Skin of body (tissue), 2 donors: ENCODE measurements around the gene MYBPC3. TPM values are rescaled to one million over a fixed set of nuclear protein-coding genes. Genes with fewer than 3 reads are reported as not detected.

Source experiments
- DNase-seq: peaks from one replicate; lab custom pipeline; 2025; lab: John Stamatoyannopoulos, UW
- total RNA-seq: library from RNA; depleted of rRNA; stranded (reverse); fragments of >200 nt; gene quantifications from one replicate; pipeline ENCODE4 v1.2.3, GENCODE V29; 2014

The MYBPC3 gene
- total RNA-seq, result 0.30 TPM

DNA sequence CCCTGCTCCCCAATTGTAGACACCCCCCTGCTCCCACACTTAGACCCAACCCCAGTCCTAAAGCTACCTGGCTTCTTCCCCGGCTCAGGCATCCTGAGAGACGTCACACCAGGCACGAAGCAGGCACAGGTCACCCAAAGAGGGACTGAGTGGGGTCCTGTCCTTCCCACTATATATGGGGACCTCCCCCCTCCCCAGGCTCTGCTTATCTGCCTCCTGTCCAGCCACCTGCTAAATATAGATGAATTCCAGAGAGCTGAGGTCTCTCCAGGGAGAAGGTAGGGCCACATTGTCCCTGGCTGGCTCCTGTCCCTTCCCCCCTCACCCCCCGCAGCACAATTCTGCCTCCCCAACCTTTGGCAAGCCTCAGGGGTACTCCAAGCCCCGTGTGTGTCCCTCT is at the start of gene MYBPC3:
Gene MYBPC3 (minus strand): TSS at position 147 of the 400 bp plus-strand sequence. CDS start 55 bp downstream, at position 92.
- no peak for DNase-seq

DNA sequence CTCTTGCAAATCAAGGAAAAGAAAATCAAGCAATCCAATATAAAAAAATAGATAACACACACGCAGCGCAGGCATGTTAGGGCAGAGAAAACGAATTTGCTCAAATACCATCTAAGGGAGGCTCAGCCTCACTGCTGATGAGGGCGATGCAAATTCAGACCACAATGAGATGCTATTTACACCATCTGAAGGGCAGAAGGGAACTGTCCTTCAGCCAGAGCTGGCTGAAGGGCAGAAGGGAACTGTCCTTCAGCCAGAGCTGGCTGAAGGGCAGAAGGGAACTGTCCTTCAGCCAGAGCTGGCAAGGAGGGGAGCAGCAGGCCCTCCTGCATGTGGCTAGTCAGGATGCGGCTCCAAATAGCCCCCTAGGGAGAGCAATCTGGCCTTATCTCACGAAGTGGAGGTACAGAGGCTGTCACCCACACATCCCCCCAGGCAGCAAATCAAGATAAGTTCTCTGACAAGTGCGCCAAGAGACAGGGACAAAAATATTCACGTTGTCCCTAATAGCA is 48.3 kb upstream of the MYBPC3 start:
- no peak for DNase-seq

DNA sequence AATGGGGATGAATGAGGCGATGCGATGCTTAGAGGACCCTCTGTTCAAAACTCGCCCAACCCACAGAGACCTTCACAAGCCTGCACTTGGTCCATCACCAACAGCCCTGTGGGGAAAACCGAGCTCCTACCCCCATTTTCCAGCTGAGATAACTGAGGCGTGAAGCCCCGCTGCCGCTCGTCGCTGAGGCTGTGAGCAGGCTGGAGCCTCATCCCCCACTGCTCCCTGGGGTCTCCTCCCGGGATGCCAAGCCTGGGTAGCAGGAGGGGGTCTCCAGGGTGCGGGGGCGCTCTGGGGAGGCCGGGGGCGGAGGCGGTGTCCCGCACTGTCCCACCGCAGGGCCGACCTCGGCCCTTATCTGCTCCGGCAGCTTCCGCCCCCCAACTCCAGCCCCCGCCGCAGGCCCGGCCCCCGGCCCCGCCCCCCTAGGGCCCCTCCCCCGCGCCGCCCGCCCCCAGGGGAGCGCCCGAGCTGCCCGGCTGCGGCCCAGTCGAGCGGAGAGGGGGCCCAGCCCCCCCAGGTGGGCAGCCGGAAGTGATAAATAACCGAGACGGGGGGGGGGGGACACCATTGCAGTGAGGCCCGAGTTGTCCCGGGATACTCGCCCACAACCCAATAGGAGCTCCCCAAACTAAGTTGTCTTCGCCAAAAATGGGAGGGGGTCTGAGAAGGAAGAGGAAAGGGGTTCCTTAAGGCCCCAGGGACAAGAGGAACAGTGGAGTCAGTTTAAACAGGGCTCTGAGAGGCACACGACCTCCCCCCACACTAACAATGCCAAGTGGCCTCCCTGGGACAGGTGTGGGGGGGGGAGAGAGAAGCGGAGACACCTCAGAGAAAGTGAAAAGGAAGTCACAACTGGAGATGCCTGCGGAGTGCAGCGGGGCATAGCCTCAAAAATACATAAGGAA is 47.6 kb upstream of the MYBPC3 start:
- no peak for DNase-seq

DNA sequence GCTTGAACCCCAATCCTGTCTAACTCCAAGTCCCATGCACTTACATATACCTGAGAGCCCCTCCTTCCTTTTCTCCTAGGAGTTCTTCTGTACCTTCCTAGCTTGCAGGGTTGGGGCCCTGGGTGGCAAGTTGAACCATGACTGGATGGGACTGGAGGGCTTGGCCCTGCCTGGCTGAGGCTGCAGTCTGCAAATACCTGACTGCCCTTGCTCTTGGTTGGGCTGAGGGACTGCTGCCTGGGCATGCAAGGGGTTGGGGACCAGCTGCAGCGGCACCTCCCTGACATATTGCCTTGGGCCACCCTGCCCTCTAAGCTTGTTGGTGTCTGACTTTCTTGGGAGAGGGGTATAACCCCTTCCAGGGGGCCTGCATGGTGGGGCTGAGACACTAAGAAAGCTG is 46.0 kb upstream of the MYBPC3 start:
- no peak for DNase-seq

DNA sequence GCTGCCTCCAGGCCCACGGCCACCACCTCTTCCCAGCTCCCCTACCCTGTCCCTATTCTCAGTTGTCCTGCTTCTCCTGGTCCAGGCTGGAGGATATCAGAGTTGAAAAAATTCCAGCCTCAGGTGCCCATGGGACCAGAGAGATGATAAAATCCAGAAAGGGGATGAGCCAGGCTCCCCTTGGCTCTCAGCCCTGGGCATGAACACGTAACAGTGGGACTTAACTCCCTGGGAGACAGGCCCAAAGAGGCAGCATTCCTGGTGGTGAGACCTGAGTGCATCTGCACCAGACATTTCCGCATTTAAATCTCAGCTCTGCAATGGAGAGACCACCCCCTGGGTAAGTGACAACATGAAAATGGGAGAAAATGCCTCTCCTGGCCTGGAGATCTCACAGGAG is 45.5 kb upstream of the MYBPC3 start:
- no peak for DNase-seq

DNA sequence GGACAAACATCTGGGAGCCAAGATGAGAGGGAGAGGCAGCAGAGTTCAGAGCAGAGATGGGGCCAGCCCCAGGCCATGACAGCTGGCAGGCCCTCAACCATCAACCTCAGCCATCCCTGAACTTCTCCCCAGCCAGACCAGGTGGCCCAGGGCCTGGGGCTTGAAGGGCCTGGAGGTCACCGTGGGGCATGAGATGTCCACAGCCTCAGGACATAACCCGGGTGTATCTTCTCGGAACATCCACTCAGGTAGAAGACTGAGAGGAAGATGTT is 43.5 kb upstream of the MYBPC3 start:
- no peak for DNase-seq

DNA sequence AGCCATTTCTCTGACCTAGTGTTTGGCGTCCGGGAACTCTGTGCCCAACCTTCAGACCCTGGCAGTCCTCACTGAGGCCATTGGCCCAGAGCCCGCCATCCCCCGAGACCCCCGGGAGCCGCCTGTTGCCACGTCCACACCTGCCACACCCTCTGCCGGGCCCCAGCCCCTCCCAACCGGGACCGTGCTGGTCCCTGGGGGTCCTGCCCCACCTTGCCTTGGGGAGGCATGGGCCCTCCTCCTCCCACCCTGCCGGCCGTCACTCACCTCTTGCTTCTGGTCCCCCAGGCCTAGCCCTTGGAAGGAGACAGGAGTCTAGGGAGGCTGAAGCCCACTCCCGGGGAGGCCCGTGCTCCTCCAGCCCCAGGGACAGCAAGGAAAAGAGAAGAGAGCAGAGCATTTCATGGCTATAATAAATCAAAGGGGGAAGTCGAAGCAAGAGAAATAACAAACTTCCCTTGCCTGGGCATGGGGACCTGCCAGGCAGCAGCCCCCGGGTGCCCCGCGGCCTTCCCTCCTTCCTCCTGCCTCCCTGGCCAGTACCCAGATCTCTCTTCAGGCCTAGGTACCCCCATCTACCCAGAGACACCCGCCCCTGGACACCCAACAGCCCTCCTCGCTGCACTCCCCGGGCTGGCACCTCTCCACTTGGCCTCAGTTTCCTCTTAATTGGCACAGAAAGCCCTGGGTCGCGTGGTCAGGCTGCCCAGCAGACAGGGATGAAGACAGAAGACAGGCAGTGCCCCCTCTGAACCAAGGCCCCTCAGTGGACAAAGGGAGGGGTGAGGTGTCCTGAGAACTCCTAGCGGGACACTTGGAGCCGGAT is 42.9 kb upstream of the MYBPC3 start:
- no peak for DNase-seq

DNA sequence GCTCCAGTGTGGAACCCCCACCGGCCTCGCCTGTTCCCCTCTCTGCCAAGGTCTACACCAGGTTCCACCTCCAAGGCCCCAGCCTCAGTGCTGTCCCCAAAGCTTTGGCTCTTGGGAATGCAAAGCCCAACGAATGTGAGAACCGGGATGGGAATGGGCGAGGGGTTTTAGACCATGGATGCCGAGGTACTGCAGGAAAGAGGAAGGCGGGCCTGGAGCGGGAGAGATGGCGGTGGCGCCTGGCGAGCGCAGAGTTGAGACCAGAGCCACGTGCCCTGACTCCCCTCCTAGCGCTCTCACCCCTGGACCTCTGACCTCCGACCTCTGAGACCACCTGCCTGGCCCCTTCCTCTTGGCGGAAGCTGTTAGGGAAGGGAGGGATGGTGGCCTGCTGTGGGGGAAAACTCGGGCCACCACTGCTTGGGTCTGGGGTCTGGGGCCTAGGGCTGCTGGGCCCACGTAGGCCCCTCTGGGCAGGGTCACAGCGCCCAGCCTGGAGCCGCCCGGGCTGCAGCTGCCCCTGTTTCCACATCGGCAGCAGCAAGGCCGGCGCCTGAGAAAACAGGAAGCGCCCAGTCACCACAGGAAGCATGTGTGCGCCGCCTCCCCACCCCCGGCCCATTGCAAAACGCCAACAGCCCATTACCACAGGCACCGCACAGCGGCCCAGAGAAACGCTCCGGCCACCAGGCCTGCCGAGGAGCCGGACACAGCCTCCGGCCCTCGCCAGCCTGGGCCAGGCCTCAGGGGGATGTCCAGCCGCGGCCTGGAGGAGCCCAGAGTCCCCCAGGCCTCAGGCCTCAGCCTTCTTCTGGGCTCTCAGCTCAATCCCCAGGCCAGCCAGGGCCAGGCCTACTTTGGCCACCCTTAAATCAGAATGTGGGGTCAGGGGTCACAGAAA is 42.1 kb upstream of the MYBPC3 start:
- DNase-seq, result no peak

DNA sequence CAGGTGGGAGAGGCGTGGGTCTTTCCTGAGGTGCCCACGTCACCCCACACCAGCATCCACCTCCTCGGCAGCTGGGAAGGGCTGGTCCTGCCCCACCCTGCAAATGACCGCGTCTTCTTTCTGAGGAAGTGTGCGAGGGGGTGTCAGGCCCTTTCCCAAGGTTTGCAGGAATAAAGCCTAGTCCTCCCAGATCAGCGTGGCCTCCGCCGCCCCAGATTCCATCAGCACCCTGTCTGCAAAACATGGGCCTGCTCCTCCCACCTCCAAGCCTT is 41.5 kb upstream of the MYBPC3 start:
- no peak for DNase-seq

DNA sequence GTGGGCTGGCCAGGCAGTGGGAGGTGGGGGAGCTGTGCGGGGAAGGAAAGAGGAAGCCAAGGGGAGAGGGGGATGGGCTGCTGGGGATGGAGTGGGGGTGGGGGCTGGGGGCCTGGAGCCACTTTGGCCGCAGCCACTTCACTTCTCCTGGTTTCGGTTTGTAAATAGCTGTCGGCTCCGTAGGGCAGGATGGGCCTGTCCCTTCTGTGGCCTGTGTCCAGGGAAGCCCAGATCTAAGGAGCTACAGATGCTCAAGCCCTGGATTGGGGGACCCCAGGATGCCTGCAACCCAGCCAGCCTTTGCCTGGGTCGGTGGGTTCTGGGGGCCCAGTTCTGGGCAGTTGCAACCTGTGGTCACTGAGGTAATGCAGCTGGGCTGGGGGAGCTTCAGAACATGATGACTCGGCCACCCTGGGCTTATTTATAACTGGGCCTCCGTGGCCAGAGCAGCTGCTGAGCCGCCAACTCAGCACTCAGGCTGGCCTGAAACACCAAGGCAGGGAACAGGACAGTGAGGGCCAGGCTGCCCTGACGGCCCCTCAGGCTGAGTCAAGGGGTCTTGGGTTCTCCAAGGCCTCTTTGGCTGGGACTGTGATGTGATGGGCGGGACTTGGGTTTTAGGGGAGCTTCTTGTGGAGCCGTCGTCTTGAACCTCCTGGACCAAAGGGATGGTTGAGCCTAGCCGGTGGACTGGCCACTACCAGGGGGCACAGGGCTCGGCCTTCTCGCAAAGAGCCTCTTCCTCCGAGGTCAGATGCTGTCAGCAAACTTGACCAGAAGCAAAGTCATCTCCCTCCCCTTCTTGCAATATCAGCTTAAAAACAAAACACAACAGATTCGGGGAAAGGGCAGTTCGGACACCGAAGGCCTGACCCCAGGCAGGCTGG is 40.9 kb upstream of the MYBPC3 start:
- no peak for DNase-seq

DNA sequence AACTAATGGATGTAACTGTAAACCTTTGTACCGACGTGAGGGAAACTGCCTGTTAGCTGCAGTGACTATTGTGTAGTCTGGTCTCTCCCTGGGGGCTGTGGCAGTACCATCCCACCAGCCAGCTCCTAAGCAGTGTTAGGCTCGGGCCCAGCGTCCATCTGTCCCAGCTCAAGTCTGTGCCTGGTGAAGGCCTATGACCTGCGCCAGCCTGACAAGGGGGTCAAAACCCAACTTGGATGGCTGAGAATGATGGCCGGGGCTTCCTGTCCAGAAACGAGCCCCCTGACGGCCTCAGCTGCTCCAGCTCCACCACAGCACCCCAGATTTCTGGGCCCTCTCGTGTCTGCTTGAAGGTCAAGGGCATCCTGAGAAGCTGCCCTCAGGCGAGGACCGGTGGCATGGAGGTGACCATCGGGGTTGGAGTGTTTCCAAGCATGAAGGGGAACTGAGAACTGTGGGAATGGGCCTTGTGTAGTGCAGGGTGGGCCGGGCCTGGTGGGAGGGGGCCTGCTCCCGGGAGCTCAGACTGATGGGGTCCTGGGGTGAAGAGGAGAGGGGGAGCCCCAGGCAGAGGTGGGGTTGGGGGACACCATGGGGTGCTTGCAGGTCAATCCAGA is 40.2 kb upstream of the MYBPC3 start:
- DNase-seq, result no peak

DNA sequence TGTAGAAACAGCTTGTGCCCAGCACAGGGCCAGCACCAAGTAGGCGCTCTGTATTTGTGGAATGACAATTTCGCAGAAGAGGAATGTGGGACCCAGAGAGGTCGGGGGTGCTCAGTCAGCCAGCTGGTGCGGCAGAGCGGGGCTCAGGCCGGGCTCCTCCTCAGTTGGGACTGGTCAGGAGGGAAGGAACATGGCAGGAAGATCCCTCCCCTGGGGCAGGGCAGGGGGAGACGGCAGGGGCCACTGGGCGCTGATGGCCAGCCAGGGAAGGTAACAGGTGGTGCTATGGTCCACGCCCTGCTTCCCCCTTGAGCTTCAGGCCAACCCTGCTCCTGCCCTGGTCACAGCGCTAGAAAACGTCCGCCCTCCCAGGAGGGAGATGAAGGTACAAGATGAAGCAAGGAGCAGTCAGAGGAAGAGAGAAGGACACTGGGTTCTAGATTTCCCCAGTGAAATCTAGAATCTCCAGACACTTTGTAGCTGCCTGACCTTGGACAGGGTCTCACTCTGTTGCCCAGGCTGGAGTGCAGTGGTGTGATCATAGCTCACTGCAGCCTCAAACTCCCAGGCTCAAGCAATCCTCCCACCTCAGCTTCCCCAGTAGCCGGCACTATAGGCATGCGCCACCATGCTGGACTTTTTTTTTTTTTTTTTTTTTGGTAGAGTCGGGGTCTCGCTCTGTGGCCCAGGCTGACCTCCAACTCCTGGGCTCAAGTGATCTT is 39.4 kb upstream of the MYBPC3 start:
- DNase-seq, result no peak

DNA sequence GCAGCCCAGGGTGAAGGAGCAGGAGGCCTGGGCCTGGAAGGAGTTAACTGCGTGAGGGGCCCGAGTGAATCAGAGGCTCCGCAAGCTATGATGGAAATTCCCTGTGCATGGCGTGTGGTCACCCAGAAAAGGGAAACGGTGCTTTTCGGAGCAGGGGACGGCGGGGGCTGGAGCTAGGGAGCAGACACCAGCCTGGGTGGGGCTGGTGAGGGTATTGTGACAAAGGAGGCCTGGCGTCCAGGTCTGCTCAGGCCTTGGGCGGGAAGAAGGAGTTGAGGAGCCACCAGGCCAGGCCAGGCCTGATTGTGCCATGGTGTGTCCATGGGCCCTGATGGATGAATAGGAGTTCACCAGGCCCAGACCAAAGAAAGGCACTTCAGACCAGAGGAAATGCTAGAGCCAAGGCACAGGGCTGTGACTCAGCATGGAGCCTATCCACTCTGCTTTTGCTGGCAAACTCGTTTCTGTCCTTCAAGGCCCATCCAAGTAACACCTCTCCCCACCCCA is 38.6 kb upstream of the MYBPC3 start:
- DNase-seq, result no peak

DNA sequence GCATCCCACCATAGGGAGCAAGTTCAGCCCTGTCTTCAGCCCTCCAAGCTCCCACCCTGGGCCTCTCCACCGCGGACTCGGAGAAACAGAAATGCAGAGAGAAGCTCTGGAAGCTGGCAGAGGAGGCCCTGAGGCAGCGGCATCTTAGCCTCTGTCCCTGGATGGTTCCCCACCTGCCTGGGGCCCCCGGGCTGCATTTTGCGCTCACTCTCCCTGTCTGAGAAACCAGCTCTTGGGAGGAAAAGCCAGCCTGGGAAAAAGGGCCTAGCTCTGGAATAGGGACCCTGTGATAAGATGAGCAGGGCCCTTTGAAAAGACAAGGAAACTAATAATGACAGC is 37.9 kb upstream of the MYBPC3 start:
- DNase-seq, result no peak

DNA sequence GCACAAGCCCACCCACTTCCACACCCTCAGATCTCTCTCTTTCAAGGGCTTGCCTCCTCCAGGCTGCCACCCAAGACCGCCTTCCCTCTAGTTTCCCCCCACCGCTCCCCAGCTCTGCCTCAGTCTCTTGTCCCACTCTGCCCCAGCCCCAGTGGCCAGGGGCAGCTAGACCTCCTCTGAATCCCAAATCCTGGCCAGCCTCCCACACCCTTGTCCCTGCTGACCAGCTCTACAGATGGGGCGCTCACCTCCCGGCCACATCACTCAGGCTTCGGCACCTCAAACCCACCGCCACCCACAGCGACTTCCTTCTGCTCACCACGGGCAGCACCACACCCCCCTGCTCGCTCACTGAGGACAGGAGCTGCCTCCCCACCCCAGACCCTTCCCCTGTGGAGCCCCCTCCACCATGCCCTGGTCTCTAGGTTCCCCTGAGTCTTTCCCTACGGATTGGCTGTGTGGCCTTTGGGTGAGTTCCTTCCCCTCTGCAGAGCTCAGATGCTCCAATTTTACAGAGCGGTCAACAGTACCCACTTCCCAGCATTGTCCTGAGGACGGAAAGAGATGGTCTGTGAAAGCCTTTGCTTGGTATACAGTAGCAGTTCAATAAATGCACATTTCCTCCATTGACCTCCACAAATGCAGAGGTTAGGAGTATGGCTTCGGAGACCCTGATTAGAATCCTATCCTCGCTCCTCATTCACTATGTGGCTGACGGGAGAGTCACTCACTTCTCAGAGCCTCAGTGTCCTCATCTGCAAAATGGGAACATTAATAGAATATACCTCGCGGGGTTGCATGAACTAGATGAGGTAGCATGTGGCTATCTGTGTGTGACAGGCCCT is 37.3 kb upstream of the MYBPC3 start:
- no peak for DNase-seq

DNA sequence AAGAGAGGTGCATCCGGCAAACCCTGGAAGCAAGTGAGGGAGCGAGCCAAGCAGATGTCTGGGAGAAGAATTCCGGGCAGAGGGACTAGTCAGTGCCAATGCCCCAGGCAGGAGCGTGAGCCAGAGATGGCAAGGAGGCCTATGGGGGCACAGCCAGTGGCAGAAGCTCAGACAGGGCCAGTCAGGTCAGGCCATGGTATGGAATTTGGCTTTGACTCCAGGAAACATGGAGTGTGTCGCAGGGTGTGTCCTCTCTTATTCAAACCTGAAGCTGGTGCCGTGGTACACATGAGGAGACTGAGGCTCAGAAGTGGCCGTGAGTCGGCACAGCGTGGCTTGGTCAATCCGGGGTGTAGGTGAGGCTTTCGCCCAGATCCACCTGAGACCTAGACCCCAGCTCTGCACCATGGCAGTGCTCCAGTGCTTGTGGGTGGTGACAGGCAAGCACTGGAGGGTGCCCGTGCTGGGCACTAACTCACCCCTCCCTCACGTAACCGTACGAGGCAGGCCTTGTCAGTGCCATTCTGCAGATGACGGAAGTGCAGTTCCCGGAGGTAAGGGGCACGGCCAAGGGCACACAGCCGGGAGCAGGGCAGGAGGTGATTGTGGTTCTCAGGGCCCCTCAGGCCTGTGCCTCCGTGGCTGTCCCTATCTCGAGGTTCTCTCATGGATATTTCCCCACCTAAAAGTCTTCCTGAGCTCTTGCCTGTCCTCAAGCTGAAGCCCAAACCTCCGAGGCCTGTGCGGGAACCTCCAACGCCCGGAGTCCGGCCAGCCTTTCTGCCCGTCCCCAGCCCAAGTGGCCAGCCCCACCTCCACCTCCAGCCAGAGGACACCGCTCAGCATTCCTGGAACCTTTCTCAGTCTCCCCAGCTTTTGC is 36.4 kb upstream of the MYBPC3 start:
- no peak for DNase-seq

DNA sequence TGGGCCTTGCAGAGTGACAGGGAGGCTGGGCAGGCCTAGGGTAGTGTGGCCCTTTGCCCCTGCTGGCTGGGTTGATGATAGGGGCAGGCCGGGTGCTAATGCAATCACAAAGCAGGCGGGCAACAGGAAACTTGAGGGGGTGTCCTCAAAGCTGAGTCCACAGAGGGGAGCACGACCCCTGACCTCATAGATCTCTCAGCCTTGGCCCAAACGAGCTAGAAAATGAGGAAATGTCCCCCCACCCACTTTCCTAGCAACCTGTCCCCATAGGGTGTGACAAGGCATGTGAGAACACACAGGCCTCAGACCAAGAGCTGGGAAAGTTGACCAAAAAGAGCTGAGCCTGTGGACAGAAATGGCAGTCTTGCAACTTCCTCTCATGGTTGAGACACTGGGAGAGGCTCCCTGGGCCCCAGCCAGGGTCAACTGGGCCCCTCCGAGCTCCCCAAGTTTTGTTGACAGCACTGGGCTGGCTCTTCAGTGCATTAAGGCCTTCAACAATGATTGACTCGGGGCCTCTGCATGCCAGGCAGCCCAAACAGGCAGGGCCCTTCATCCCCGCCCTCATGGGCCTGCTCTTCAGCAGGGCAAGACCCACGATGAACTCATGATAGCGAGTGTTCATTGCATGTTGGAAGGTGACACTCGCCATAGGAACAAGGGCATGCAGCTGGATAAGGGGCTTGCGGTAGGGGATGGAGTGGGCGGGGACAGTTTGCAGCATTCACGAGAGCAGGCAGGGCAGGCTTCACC is 35.6 kb upstream of the MYBPC3 start:
- DNase-seq, result no peak
